ENCODE measurements around the gene CSMD2. TPM values are rescaled to one million over a fixed set of nuclear protein-coding genes. Genes with fewer than 3 reads are reported as not detected.

The CSMD2 gene
- total and polyA plus RNA-seq, 2 of the 4 experiments (the other 2 are of a cell fraction): under 0.01 to 0.36 TPM

DNA sequence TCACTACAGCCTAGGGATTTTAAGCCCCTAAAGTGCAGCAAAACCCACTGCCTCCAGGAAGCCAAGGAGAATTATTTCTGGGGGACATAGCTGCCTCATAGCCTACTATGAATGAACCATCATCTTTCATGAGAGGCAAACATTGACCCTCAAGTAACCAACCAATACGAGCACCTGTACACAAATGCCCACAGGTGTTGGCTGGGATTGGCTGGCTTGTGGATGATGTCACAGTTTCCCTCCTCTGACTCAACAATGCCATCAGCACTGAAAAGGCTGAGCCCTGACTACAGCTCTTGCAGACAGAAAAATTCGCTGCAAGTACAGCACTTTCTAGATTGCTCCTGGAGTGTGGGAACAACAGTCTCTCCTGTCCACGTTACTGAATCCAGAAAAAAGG lies 301.3 kb downstream of the CSMD2 start, which contains the start of gene HMGB4:
Gene HMGB4 (plus strand): TSS at position 301 of the 400 bp plus-strand sequence. CDS start 113 bp downstream, outside the sequence.
- Histone ChIP-seq H3K36me3 (ENCODE audit: control insufficient read depth, insufficient read depth, low read length) (no peaks in the 10 kb centered on the region), H3K56ac (ENCODE audit: extremely low read depth, insufficient read depth, low read length) (no peak within 1 kb of the TSS), H2BK20ac (ENCODE audit: low read depth, low read length) (no peak within 1 kb of the TSS), H3K4me1 (ENCODE audit: control insufficient read depth, insufficient read depth, low read length) (no peaks in the 10 kb centered on the region), H3K4me2 (ENCODE audit: low read depth, low read length) (no peak within 1 kb of the TSS), H2BK120ac (ENCODE audit: low read depth, low read length) (no peak within 1 kb of the TSS), H3K27ac (ENCODE audit: insufficient read depth, low read length) (no peak within 1 kb of the TSS), H3K18ac (ENCODE audit: low read depth, low read length) (no peak within 1 kb of the TSS), H3K9me3 (ENCODE audit: control insufficient read depth, insufficient read depth, low read length) (peaks cover 21% of the 10 kb centered on the region), H3K23ac (ENCODE audit: low read depth, low read length) (no peak within 1 kb of the TSS), H2BK15ac (ENCODE audit: low read depth, low read length) (no peak within 1 kb of the TSS), H4K8ac (ENCODE audit: low read depth in 2 of 2, low read length in 2 of 2) (no peak within 1 kb of the TSS), H2AK9ac (replicated peaks; ENCODE audit: low read depth, low read length, poor library complexity) (no peak within 1 kb of the TSS), H3K14ac (replicated peaks; ENCODE audit: low read depth, low read length) (no peak within 1 kb of the TSS), H2AFZ (replicated peaks; ENCODE audit: low read length, poor library complexity) (no peak within 1 kb of the TSS), H3K9me1 (ENCODE audit: insufficient read depth, low read length) (no peaks in the 10 kb centered on the region), H4K91ac (ENCODE audit: insufficient read depth, low read depth, low read length) (no peak within 1 kb of the TSS), H3K27me3 (ENCODE audit: control insufficient read depth, insufficient read depth, low read length) (no peaks in the 10 kb centered on the region), H3K4ac (ENCODE audit: low read depth, low read length) (no peak within 1 kb of the TSS), H3K79me1 (ENCODE audit: low read depth in 1 of 2, low read length in 2 of 2) (no peaks in the 10 kb centered on the region), H4K5ac (ENCODE audit: low read depth, low read length) (no peak within 1 kb of the TSS), H3K9ac (ENCODE audit: low read depth, low read length) (no peak within 1 kb of the TSS), H3K4me3 (ENCODE audit: insufficient read depth, low read depth, low read length) (no peak within 1 kb of the TSS), H2AK5ac (ENCODE audit: low read depth, low read length) (no peak within 1 kb of the TSS), H4K20me1 (ENCODE audit: insufficient read depth, low read length) (no peaks in the 10 kb centered on the region), H2BK5ac (ENCODE audit: low read depth, low read length, poor library complexity, severe bottlenecking) (no peak within 1 kb of the TSS)
- WGBS, 2 experiments (ENCODE audit: extremely low coverage in 2 of 2, insufficient read length in 1 of 2): 34% methylated on average over 2 of the region's 3 CpGs; no CpG with 5 or more reads in 1 of the 2 experiments
- POLR2A ChIA-PET (ENCODE audit: unreplicated experiment): no interaction called here
- intact Hi-C loops (cut with micrococcal nuclease) (no loop called here), dilution Hi-C loops (cut with HindIII; ENCODE audit: low sequenced_read_pairs, unreplicated experiment) (no loop called here), in situ Hi-C loops (cut with MboI; ENCODE audit: low sequenced_read_pairs) (no loop called here)
- ATAC-seq (ENCODE audit: low read depth) (no peak), DNase-seq (no peak)
- TF ChIP-seq NFE2L2 (IDR thresholded peaks at IDR 0.05; ENCODE audit: low read depth, low read length) (no peak), SMC3 (IDR thresholded peaks at IDR 0.05; ENCODE audit: low read depth, low read length) (no peak), RAD21 (IDR thresholded peaks at IDR 0.05; ENCODE audit: low read length) (no peak), MAZ (IDR thresholded peaks at IDR 0.05; ENCODE audit: borderline replicate concordance, low read depth, low read length) (no peak), MXI1 (IDR thresholded peaks at IDR 0.05; ENCODE audit: borderline replicate concordance, low read depth, low read length) (no peak), BHLHE40 (IDR thresholded peaks at IDR 0.05; ENCODE audit: low read depth, low read length) (no peak), POLR2A (IDR thresholded peaks at IDR 0.05; ENCODE audit: low read depth, low read length) (no peak), FOS (IDR thresholded peaks at IDR 0.05; ENCODE audit: low read depth, low read length) (no peak), USF2 (IDR thresholded peaks at IDR 0.05; ENCODE audit: low read depth, low read length) (no peak), MAFK (IDR thresholded peaks at IDR 0.05; ENCODE audit: low read depth, low read length) (no peak), RCOR1 (IDR thresholded peaks at IDR 0.05; ENCODE audit: insufficient replicate concordance, low read length) (no peak), CEBPB (IDR thresholded peaks at IDR 0.05; ENCODE audit: low read depth, low read length) (no peak), CHD1 (IDR thresholded peaks at IDR 0.05; ENCODE audit: low read depth, low read length) (no peak), RFX5 (IDR thresholded peaks at IDR 0.05; ENCODE audit: low read depth, low read length) (no peak)
- TF ChIP-seq, protein P1, sequence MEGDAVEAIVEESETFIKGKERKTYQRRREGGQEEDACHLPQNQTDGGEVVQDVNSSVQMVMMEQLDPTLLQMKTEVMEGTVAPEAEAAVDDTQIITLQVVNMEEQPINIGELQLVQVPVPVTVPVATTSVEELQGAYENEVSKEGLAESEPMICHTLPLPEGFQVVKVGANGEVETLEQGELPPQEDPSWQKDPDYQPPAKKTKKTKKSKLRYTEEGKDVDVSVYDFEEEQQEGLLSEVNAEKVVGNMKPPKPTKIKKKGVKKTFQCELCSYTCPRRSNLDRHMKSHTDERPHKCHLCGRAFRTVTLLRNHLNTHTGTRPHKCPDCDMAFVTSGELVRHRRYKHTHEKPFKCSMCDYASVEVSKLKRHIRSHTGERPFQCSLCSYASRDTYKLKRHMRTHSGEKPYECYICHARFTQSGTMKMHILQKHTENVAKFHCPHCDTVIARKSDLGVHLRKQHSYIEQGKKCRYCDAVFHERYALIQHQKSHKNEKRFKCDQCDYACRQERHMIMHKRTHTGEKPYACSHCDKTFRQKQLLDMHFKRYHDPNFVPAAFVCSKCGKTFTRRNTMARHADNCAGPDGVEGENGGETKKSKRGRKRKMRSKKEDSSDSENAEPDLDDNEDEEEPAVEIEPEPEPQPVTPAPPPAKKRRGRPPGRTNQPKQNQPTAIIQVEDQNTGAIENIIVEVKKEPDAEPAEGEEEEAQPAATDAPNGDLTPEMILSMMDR (conservative IDR thresholded peaks at IDR 0.05; ENCODE audit: low read depth, low read length): no peak
- TF ChIP-seq, protein P2, sequence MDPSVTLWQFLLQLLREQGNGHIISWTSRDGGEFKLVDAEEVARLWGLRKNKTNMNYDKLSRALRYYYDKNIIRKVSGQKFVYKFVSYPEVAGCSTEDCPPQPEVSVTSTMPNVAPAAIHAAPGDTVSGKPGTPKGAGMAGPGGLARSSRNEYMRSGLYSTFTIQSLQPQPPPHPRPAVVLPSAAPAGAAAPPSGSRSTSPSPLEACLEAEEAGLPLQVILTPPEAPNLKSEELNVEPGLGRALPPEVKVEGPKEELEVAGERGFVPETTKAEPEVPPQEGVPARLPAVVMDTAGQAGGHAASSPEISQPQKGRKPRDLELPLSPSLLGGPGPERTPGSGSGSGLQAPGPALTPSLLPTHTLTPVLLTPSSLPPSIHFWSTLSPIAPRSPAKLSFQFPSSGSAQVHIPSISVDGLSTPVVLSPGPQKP (IDR thresholded peaks at IDR 0.05; ENCODE audit: borderline replicate concordance, low read depth, low read length): no peak
- no TSS peak for BruUV-seq (replicated peaks)
- CTCF ChIA-PET: no interaction called here
